Activated CD4-positive, alpha-beta T cell treated with anti-CD3 and anti-CD28 coated beads, Interleukin-2, amount 10 ng/mL, durations not matched to agents 7 days and 5 days (primary cell): ENCODE data around the gene TECRL. TPM values are rescaled to one million over a fixed set of nuclear protein-coding genes. Genes with fewer than 3 reads are reported as not detected.

Source experiments
- CTCF ChIA-PET: fragments of 350-600 bp; sonication (Branson Sonifier 250); formaldehyde crosslinking; loops from one replicate; lab custom pipeline; 2021; ENCODE audit warnings: antibody characterized with exemption; lab: Charles Lee
- POLR2A ChIA-PET: fragments of 350-600 bp; sonication (Branson Sonifier 250); formaldehyde crosslinking; loops from one replicate; lab custom pipeline; 2021; ENCODE audit warnings: antibody characterized with exemption; lab: Charles Lee
- DNase-seq: peaks from one replicate; pipeline ENCODE4 v3.0.0-alpha.2; 2020
- H3K27ac Mint-ChIP-seq: one replicate; pipeline ENCODE4 v1.8.0; 2021; ENCODE audit warnings: mild to moderate bottlenecking, moderate library complexity, mixed read lengths
- H3K27me3 Mint-ChIP-seq: one replicate; pipeline ENCODE4 v1.8.0; 2021; ENCODE audit warnings: mixed read lengths
- H3K36me3 Mint-ChIP-seq: one replicate; pipeline ENCODE4 v1.8.0; 2021; ENCODE audit warnings: low read depth, mixed read lengths
- H3K4me1 Mint-ChIP-seq: one replicate; pipeline ENCODE4 v1.8.0; 2021; ENCODE audit warnings: mixed read lengths
- H3K4me3 Mint-ChIP-seq: one replicate; pipeline ENCODE4 v1.8.0; 2021; ENCODE audit warnings: mild to moderate bottlenecking, moderate library complexity, mixed read lengths
- H3K9me3 Mint-ChIP-seq: one replicate; pipeline ENCODE4 v1.8.0; 2021; ENCODE audit warnings: mixed read lengths
- total RNA-seq, 2 experiments: library from RNA; stranded (reverse); gene quantifications; one replicate each; pipeline ENCODE4 v1.2.3, GENCODE V29; 2021

The TECRL gene
- total RNA-seq, 2 experiments from 2014 or later = not detected

GRCh38 chr4:64271601-64272081, 137.6 kb downstream of the TECRL start:
- ChIA-PET POLR2A (no interaction called here), CTCF (no interaction called here)
- H3K27ac Mint-ChIP-seq = no peak overlapping the region
- DNase-seq = no peak
- no peaks in the 10 kb centered on the region for H3K4me1 Mint-ChIP-seq
- no peaks in the 10 kb centered on the region for H3K36me3 Mint-ChIP-seq
- H3K9me3 Mint-ChIP-seq = peaks cover 8% of the 10 kb centered on the region
- no peak overlapping the region for H3K4me3 Mint-ChIP-seq
- H3K27me3 Mint-ChIP-seq = no peaks in the 10 kb centered on the region

DNA sequence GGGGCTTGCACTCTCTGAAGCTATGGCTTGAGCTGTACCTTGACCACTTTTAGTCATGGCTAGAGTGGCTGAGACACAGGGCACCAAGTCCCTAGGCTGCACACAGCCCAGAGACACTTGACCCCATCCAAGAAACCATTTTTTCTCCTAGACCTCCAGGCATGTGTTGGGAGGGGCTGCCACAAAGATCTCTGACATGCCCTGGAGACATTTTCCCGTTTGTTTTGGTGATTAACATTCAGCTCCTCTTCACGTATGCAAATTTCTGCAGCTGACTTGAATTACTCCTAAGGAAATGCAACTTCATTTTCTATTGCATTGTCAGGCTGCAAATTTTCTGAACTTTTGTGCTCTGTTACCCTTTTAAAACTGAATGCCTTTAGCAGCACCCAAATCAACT, 142.6 kb downstream of the TECRL start:
- H3K36me3 Mint-ChIP-seq = no peaks in the 10 kb centered on the region
- H3K4me1 Mint-ChIP-seq = no peaks in the 10 kb centered on the region
- no peak overlapping the region for H3K27ac Mint-ChIP-seq
- CTCF ChIA-PET = no interaction called here
- no peak for DNase-seq
- H3K27me3 Mint-ChIP-seq = no peaks in the 10 kb centered on the region
- H3K4me3 Mint-ChIP-seq = no peak overlapping the region
- POLR2A ChIA-PET = no interaction called here
- H3K9me3 Mint-ChIP-seq = peaks cover 5% of the 10 kb centered on the region

GRCh38 chr4:64266263-64266662, 143.0 kb downstream of the TECRL start:
- no peak overlapping the region for H3K27ac Mint-ChIP-seq

GRCh38 chr4:64251781-64252180, 157.5 kb downstream of the TECRL start:
- no peaks in the 10 kb centered on the region for H3K36me3 Mint-ChIP-seq
- peaks cover 10% of the 10 kb centered on the region for H3K9me3 Mint-ChIP-seq
- ChIA-PET CTCF (no interaction called here), POLR2A (no interaction called here)
- no peaks in the 10 kb centered on the region for H3K27me3 Mint-ChIP-seq
- H3K4me3 Mint-ChIP-seq = no peak overlapping the region
- H3K27ac Mint-ChIP-seq = no peak overlapping the region
- no peaks in the 10 kb centered on the region for H3K4me1 Mint-ChIP-seq
- no peak for DNase-seq

More at GRCh38 chr4:64266263-64266662, 143.0 kb downstream of the TECRL start:
- ChIA-PET CTCF (no interaction called here), POLR2A (no interaction called here)
- no peak for DNase-seq
- H3K4me3 Mint-ChIP-seq = no peak overlapping the region
- no peaks in the 10 kb centered on the region for H3K36me3 Mint-ChIP-seq
- H3K9me3 Mint-ChIP-seq = peaks cover 5% of the 10 kb centered on the region
- H3K4me1 Mint-ChIP-seq = no peaks in the 10 kb centered on the region
- no peaks in the 10 kb centered on the region for H3K27me3 Mint-ChIP-seq

GRCh38 chr4:64250488-64250887, 158.8 kb downstream of the TECRL start:
- H3K27me3 Mint-ChIP-seq = no peaks in the 10 kb centered on the region
- POLR2A ChIA-PET = no interaction called here
- no peak for DNase-seq
- H3K9me3 Mint-ChIP-seq = peaks cover 10% of the 10 kb centered on the region
- no peak overlapping the region for H3K4me3 Mint-ChIP-seq
- CTCF ChIA-PET = no interaction called here
- no peaks in the 10 kb centered on the region for H3K4me1 Mint-ChIP-seq
- H3K27ac Mint-ChIP-seq = no peak overlapping the region
- no peaks in the 10 kb centered on the region for H3K36me3 Mint-ChIP-seq

DNA sequence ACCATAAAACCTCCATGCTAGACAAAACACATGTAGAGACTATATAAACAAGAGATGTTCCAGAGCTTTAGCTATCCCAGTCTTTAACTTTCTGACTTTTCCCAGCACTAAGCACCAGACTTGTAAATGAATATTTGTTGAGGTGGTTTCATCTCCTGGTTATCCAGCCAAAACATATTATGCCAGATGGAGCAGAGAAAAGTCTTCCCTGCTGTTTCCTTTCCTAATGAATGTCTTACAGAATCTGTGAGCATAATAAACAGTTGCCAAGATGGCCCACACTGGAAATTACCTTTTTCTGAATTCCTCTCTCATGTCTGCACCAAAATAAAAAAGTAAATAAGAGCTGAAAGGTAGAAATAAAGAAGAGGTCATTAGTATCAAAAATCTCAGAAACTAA, 159.2 kb downstream of the TECRL start:
- no peaks in the 10 kb centered on the region for H3K4me1 Mint-ChIP-seq
- H3K9me3 Mint-ChIP-seq = peaks cover 6% of the 10 kb centered on the region
- ChIA-PET POLR2A (no interaction called here), CTCF (no interaction called here)
- DNase-seq = no peak
- H3K4me3 Mint-ChIP-seq = no peak overlapping the region
- no peak overlapping the region for H3K27ac Mint-ChIP-seq
- H3K27me3 Mint-ChIP-seq = no peaks in the 10 kb centered on the region
- H3K36me3 Mint-ChIP-seq = no peaks in the 10 kb centered on the region

DNA sequence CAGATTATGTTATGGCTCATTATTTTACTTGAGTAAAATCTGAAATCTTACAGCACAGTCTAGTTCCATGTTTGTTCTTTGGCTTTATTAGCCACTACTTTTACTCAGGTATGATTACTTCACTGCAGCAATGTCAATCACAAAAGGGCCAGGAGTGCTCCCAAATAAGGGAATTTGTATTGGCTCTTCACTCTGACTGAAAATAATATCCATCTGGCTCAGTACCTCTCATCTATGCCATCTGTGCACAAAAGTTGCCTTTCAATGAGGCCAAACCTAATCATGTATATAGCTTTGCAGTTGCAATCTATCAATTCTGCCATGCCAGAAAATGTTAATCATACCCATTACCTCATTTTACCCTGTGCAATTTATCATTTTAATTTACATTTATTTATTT, 161.1 kb downstream of the TECRL start:
- POLR2A ChIA-PET = no interaction called here

DNA sequence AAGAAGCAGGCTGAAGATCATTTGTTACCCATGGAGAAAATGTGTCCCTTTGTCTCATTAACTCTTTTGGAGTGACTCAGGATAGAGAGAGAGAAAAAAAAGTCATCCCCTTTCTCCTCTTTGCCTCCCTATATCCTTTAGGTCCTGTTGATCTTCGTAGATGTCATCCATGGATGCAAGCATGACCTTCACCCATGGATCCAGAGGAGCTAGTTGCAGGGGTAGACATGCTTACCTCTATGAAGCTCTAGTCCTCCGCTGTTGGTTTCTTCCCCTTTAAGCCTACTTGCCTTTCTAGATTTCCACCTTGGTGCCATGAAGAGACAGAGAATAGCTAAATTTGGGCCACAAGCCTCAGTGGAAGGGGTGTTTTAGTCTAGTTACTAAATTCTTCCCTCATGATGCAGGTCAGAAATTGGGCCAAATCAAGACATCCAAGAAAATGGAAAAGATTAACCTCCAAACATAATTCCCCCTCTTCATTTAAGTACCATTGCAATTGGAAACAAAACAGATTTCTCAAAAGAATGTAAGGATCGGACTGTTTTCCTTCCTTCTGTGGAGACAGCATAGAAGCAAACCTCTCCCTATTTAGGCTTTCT, 178.4 kb downstream of the TECRL start:
- no peaks in the 10 kb centered on the region for H3K36me3 Mint-ChIP-seq
- H3K4me3 Mint-ChIP-seq = no peak overlapping the region
- ChIA-PET POLR2A (no interaction called here), CTCF (no interaction called here)
- H3K9me3 Mint-ChIP-seq = peaks cover 26% of the 10 kb centered on the region
- no peaks in the 10 kb centered on the region for H3K4me1 Mint-ChIP-seq
- no peaks in the 10 kb centered on the region for H3K27me3 Mint-ChIP-seq
- no peak for DNase-seq
- no peak overlapping the region for H3K27ac Mint-ChIP-seq

More for the DNA sequence above, 161.1 kb downstream of the TECRL start:
- CTCF ChIA-PET = no interaction called here
- H3K4me1 Mint-ChIP-seq = no peaks in the 10 kb centered on the region
- no peak overlapping the region for H3K27ac Mint-ChIP-seq
- DNase-seq = no peak
- no peak overlapping the region for H3K4me3 Mint-ChIP-seq
- H3K9me3 Mint-ChIP-seq = peaks cover 6% of the 10 kb centered on the region
- H3K27me3 Mint-ChIP-seq = no peaks in the 10 kb centered on the region
- H3K36me3 Mint-ChIP-seq = no peaks in the 10 kb centered on the region
